Prostate gland (tissue), 2 donors: ENCODE data around the gene GALNT2.

ENCODE experiments used
- POLR2A ChIP-seq: fragments of 450-650 bp; IDR thresholded peaks from one replicate; pipeline ENCODE4 v1.6.1; 2016; ENCODE audit warnings: antibody characterized with exemption, mild to moderate bottlenecking
- POLR2AphosphoS5 ChIP-seq: sonication (generic); formaldehyde crosslinking; IDR thresholded peaks from one replicate; pipeline ENCODE4 v1.6.1; 2017; ENCODE audit warnings: antibody characterized with exemption
- TF ChIP-seq, protein P1 (sequence below), 4 experiments: fragments of 200-600 bp in 2 of 4; fragments of 450-650 bp in 2 of 4; sonication (generic) in 2 of 4; IDR thresholded peaks; 1 replicate in 3 of 4; 2 replicates in 1 of 4; pipeline ENCODE4 v1.5.1; 2016 to 2019; ENCODE audit warnings: antibody characterized with exemption in 4 of 4, mild to moderate bottlenecking in 2 of 4, moderate library complexity in 2 of 4

DNA sequence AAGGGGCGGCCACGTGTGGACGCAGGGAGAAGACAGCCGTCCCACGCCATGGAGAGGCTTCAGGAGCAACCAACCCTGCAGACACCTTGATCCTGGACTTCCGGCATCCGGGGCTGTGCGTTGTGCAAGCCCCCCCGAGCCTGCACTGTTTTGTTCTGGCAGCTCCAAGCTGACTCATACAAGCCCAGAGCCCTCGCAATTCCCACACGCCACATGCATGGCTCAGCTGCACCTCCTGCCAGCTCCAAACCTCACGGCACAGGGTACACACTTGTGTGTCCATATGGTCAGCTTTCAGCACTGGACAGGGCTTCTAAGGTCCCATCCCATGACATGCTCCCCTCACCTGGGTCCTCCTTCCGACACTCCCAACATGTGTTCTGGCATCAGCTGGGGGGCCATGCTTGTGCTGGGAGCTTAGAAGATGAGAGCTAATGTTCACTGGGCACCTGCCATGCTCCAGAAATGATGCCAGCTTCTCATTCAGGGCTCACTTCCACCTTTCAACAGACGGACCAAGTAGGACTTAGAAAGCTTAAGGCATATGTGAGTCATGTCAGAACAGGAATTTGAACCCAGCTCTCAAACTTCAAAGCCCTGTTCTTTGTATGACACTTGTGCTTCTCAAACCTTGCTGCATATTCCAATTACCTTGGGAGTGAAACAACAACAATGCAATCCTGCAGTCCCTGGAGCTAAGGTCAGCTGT lies 221.8 kb downstream of the GALNT2 start:
- TF ChIP-seq, protein P1, sequence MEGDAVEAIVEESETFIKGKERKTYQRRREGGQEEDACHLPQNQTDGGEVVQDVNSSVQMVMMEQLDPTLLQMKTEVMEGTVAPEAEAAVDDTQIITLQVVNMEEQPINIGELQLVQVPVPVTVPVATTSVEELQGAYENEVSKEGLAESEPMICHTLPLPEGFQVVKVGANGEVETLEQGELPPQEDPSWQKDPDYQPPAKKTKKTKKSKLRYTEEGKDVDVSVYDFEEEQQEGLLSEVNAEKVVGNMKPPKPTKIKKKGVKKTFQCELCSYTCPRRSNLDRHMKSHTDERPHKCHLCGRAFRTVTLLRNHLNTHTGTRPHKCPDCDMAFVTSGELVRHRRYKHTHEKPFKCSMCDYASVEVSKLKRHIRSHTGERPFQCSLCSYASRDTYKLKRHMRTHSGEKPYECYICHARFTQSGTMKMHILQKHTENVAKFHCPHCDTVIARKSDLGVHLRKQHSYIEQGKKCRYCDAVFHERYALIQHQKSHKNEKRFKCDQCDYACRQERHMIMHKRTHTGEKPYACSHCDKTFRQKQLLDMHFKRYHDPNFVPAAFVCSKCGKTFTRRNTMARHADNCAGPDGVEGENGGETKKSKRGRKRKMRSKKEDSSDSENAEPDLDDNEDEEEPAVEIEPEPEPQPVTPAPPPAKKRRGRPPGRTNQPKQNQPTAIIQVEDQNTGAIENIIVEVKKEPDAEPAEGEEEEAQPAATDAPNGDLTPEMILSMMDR (IDR thresholded peaks at IDR 0.05), result no peak
- TF ChIP-seq POLR2A (no peak), POLR2AphosphoS5 (no peak)
